Common myeloid progenitor, CD34-positive (primary cell): Measurements from ENCODE around the gene NACC1.
A peak's percentile ranks its signal among the peaks of the same experiment; 100 is the strongest.
"Not testable (repeated sequence)": the region's sequence is repeated elsewhere in the genome, so short reads cannot be mapped to it uniquely, and the experiment has no call there.

Experiments
- CTCF ChIA-PET: fragments of 350-600 bp; sonication (Branson Sonifier 250); formaldehyde crosslinking; loops from one replicate; lab custom pipeline; 2021; ENCODE audit warnings: antibody characterized with exemption; lab: Charles Lee
- POLR2A ChIA-PET: fragments of 350-600 bp; sonication (Branson Sonifier 250); formaldehyde crosslinking; loops from one replicate; lab custom pipeline; 2021; ENCODE audit warnings: antibody characterized with exemption; lab: Charles Lee
- DNase-seq, 3 donors: peaks; one replicate each; pipeline versions ENCODE4 v3.0.0 to v3.0.0-alpha.2; 2013
- H3K27ac ChIP-seq, 2 experiments: 1 replicate in 1 of 2; 2 replicates in 1 of 2; pipeline ENCODE4 v1.7.0; 2013; ENCODE audit warnings: inconsistent platforms in 2 of 2, low read length in 2 of 2, mild to moderate bottlenecking in 2 of 2, low read depth in 1 of 2, moderate library complexity in 1 of 2; ENCODE audit not compliant: severe bottlenecking in 2 of 2, insufficient read depth in 1 of 2, poor library complexity in 1 of 2
- H3K27me3 ChIP-seq, 5 experiments: replicated peaks in 2 of 5; 1 replicate in 3 of 5; 2 replicates in 2 of 5; pipeline versions ENCODE4 v1.6.1 to v1.7.0; 2013; ENCODE audit warnings: low read length in 4 of 5, mild to moderate bottlenecking in 2 of 5, moderate library complexity in 2 of 5, inconsistent platforms in 1 of 5; ENCODE audit not compliant: insufficient read depth in 5 of 5, control insufficient read depth in 4 of 5
- H3K36me3 ChIP-seq, 4 experiments: 1 replicate in 2 of 4; 2 replicates in 2 of 4; pipeline versions ENCODE4 v1.6.1 to v1.7.0; 2013; ENCODE audit warnings: low read length in 3 of 4, control low read depth in 1 of 4, mild to moderate bottlenecking in 1 of 4; ENCODE audit not compliant: control insufficient read depth in 4 of 4, insufficient read depth in 4 of 4
- H3K4me1 ChIP-seq, 4 experiments: 1 replicate in 3 of 4; 2 replicates in 1 of 4; pipeline versions ENCODE4 v1.6.1 to v1.7.1; 2013; ENCODE audit warnings: low read length in 3 of 4, mild to moderate bottlenecking in 3 of 4, control low read depth in 1 of 4, inconsistent platforms in 1 of 4, moderate library complexity in 1 of 4; ENCODE audit not compliant: control insufficient read depth in 4 of 4, insufficient read depth in 4 of 4; ENCODE audit errors: control extremely low read depth in 1 of 4
- H3K4me3 ChIP-seq, 7 experiments: 1 replicate in 4 of 7; 2 replicates in 3 of 7; pipeline versions ENCODE4 v1.5.1 to v1.7.0; 2013; ENCODE audit warnings: mild to moderate bottlenecking in 7 of 7, low read length in 6 of 7, moderate library complexity in 6 of 7, inconsistent platforms in 2 of 7, low read depth in 2 of 7, control low read depth in 1 of 7; ENCODE audit not compliant: insufficient read depth in 4 of 7, control insufficient read depth in 1 of 7; ENCODE audit errors: extremely low read depth in 1 of 7
- H3K9me3 ChIP-seq, 5 experiments: 1 replicate in 4 of 5; 2 replicates in 1 of 5; pipeline versions ENCODE4 v1.6.1 to v1.7.1; 2013; ENCODE audit warnings: low read length in 4 of 5, mild to moderate bottlenecking in 2 of 5, inconsistent platforms in 1 of 5, low read depth in 1 of 5, moderate library complexity in 1 of 5; ENCODE audit not compliant: control insufficient read depth in 4 of 5, insufficient read depth in 2 of 5; ENCODE audit errors: control extremely low read depth in 1 of 5
- WGBS: methylation state at CpG from one replicate; pipeline ENCODE4 v1.1.5; 2013; ENCODE audit not compliant: insufficient coverage; 5-methylcytosine and 5-hydroxymethylcytosine counted together

Gene NACC1

GRCh38 chr19:13138916-13139198 lies 20.8 kb downstream of the NACC1 start:
- no peak overlapping the region for H3K4me3 ChIP-seq
- H3K36me3 ChIP-seq = peaks cover 5 to 56% (median 35%) of the 10 kb centered on the region in 4 experiments
- no peaks in the 10 kb centered on the region for H3K9me3 ChIP-seq
- peaks cover 0 to 2% (median 0%) of the 10 kb centered on the region in 4 experiments for H3K4me1 ChIP-seq
- H3K27me3 ChIP-seq = no peaks in the 10 kb centered on the region
- ChIA-PET CTCF (no interaction called here), POLR2A (no interaction called here)
- DNase-seq = no peak
- WGBS = 87% methylated on average over 7 of the region's 10 CpGs
- no peak overlapping the region for H3K27ac ChIP-seq

- no peak for DNase-seq
- Histone ChIP-seq H3K27me3 (no peaks in the 10 kb centered on the region), H3K27ac (no peak overlapping the region), H3K9me3 (no peaks in the 10 kb centered on the region), H3K36me3 (peaks cover 5 to 58% (median 43%) of the 10 kb centered on the region in 4 experiments), H3K4me3 (no peak overlapping the region), H3K4me1 (peaks cover 0 to 2% (median 0%) of the 10 kb centered on the region in 4 experiments)
- POLR2A ChIA-PET = no interaction called here
- CTCF ChIA-PET = no interaction called here
- 100% methylated on average over 5 of the region's 11 CpGs for WGBS
These were observed 21.7 kb downstream of the NACC1 start for GRCh38 chr19:13139633-13140311.

- POLR2A ChIA-PET = interaction anchor here (1.5 kb wide), 1 partner anchor 43 kb away, joined by 3 read pairs; no protein-coding TSS in a partner anchor
- Histone ChIP-seq H3K9me3 (no peaks in the 10 kb centered on the region), H3K4me3 (no peak overlapping the region), H3K4me1 (peaks cover 0 to 30% (median 21%) of the 10 kb centered on the region in 4 experiments), H3K27ac (no peak overlapping the region), H3K36me3 (peaks cover 0 to 22% (median 13%) of the 10 kb centered on the region in 4 experiments), H3K27me3 (no peaks in the 10 kb centered on the region)
- CTCF ChIA-PET = interaction anchor here (0.7 to 1.3 kb wide), 6 partner anchors 15 to 51 kb away, joined by 3 to 13 read pairs (median 4); partner anchors contain the start of gene NACC1
- peak; percentile 46 to 70 (median 57) for DNase-seq
- WGBS = 82% methylated on average over 9 of the region's 16 CpGs
These were observed 28.9 kb downstream of the NACC1 start for GRCh38 chr19:13146763-13147563.

- not testable (repeated sequence) for DNase-seq, H3K9me3 ChIP-seq, H3K27me3 ChIP-seq
- Histone ChIP-seq H3K36me3 (peaks cover 0 to 21% (median 9%) of the 10 kb centered on the region in 4 experiments), H3K4me3 (peak overlapping the region; percentile 65 to 99 (median 92)), H3K4me1 (peaks cover 0 to 43% (median 30%) of the 10 kb centered on the region in 4 experiments), H3K27ac (peak overlapping the region in 1 of 2 experiments; percentile 96)
- ChIA-PET CTCF (interaction anchor here (1.4 kb wide), 1 partner anchor 31 kb away, joined by 4 read pairs; the partner anchor contains the start of gene NACC1), POLR2A (interaction anchor here (1.7 to 9.1 kb wide), 3 partner anchors 17 to 47 kb away, joined by 4 to 156 read pairs (median 11); partner anchors contain the start of genes LYL1 and NACC1)
- 74% methylated on average over 9 of the region's 17 CpGs for WGBS
These were observed 31.1 kb downstream of the NACC1 start for GRCh38 chr19:13149173-13149627.

GRCh38 chr19:13149628-13150186 lies 31.6 kb downstream of the NACC1 start:
- Histone ChIP-seq H3K9me3 (no peaks in the 10 kb centered on the region), H3K27me3 (no peaks in the 10 kb centered on the region), H3K4me1 (peaks cover 0 to 47% (median 32%) of the 10 kb centered on the region in 4 experiments), H3K36me3 (peaks cover 0 to 17% (median 7%) of the 10 kb centered on the region in 4 experiments), H3K4me3 (peak overlapping the region; percentile 65 to 99 (median 92)), H3K27ac (peak overlapping the region in 1 of 2 experiments; percentile 96)
- DNase-seq = peak; percentile 16 to 64 (median 51)
- under 1% methylated on average over 43 of the region's 46 CpGs for WGBS
- CTCF ChIA-PET = interaction anchor here (0.6 to 1.4 kb wide), 5 partner anchors 15 to 184 kb away, joined by 3 to 4 read pairs (median 4); partner anchors contain the start of gene NACC1
- POLR2A ChIA-PET = interaction anchor here (1.0 to 9.1 kb wide), 7 partner anchors 14 to 97 kb away, joined by 3 to 156 read pairs (median 4); partner anchors contain the start of genes LYL1 and NACC1

GRCh38 chr19:13150187-13150930 lies 32.3 kb downstream of the NACC1 start, which contains the start of the genes IER2 and STX10:
Gene IER2, plus strand, starts transcription at chr19:13150411. Its CDS starts 2,776 bp downstream, at chr19:13153187.
Gene STX10, minus strand, starts transcription at chr19:13150375. Its CDS starts 202 bp downstream, at chr19:13150173.
- peak; percentile 95 to 97 (median 96) for DNase-seq

More at GRCh38 chr19:13150187-13150930, 32.3 kb downstream of the NACC1 start, which contains the start of the genes IER2 and STX10:
- Histone ChIP-seq H3K9me3 (no peaks in the 10 kb centered on the region), H3K27ac (peak within 1 kb of the TSS; percentile 88 to 96), H3K27me3 (no peaks in the 10 kb centered on the region), H3K4me3 (peak within 1 kb of the TSS; percentile 65 to 99 (median 92)), H3K36me3 (peaks cover 0 to 13% (median 4%) of the 10 kb centered on the region in 4 experiments), H3K4me1 (peaks cover 0 to 51% (median 37%) of the 10 kb centered on the region in 4 experiments)
- WGBS = under 1% methylated on average over 21 of the region's 51 CpGs
- POLR2A ChIA-PET = interaction anchor here (0.7 to 9.1 kb wide), 10 partner anchors 13 to 112 kb away, joined by 3 to 156 read pairs (median 4); partner anchors contain the start of genes LYL1 and NACC1
- CTCF ChIA-PET = interaction anchor here (0.6 to 1.4 kb wide), 6 partner anchors 14 to 185 kb away, joined by 3 to 4 read pairs (median 4); partner anchors contain the start of gene NACC1
